HL-60/S4 treated with retinoic acid at 250 ng/mL for 4 days and 3 days (cell line): ENCODE results near the gene IDH3A.

Experiments
- in situ Hi-C: fragments of 300-500 bp; cut with MboI; formaldehyde crosslinking; loops from 2 replicates; pipeline ENCODE4 v1.7.0; 2022; ENCODE audit warnings: low sequenced_read_pairs

Gene IDH3A

GRCh38 chr15:78149068-78149804, at the start of gene IDH3A:
Gene IDH3A, plus strand, starts transcription at chr15:78149362. Its CDS starts 42 bp downstream, at chr15:78149404.
- in situ Hi-C loops: no loop called here

GRCh38 chr15:78100886-78101285, 48.3 kb upstream of the IDH3A start:
- in situ Hi-C loops: no loop called here

- in situ Hi-C loops: no loop called here
Observed at GRCh38 chr15:78101423-78102105, 47.6 kb upstream of the IDH3A start.

GRCh38 chr15:78102211-78102610, 47.0 kb upstream of the IDH3A start:
- in situ Hi-C loops: no loop called here

GRCh38 chr15:78102741-78103140, 46.4 kb upstream of the IDH3A start:
- in situ Hi-C loops: no loop called here

- in situ Hi-C loops: no loop called here
Observed at GRCh38 chr15:78103406-78104118, 45.6 kb upstream of the IDH3A start.

GRCh38 chr15:78104119-78104479, 45.1 kb upstream of the IDH3A start:
- in situ Hi-C loops: no loop called here

GRCh38 chr15:78104566-78105475, 44.3 kb upstream of the IDH3A start:
- in situ Hi-C loops: no loop called here

- in situ Hi-C loops: no loop called here
Observed at GRCh38 chr15:78105476-78106241, 43.5 kb upstream of the IDH3A start.

- in situ Hi-C loops: no loop called here
Observed at GRCh38 chr15:78107471-78107870, 41.7 kb upstream of the IDH3A start.

- in situ Hi-C loops: no loop called here
Observed at GRCh38 chr15:78108300-78109084, 40.7 kb upstream of the IDH3A start.

- in situ Hi-C loops: no loop called here
Observed at GRCh38 chr15:78109156-78109555, 40.0 kb upstream of the IDH3A start.

GRCh38 chr15:78110096-78110495, 39.1 kb upstream of the IDH3A start:
- in situ Hi-C loops: loop anchor here (5.0 kb wide), 1 partner anchor 132 kb away; no protein-coding TSS in a partner anchor

GRCh38 chr15:78110916-78111475, 38.2 kb upstream of the IDH3A start:
- in situ Hi-C loops: loop anchor here (5.0 kb wide), 1 partner anchor 131 kb away; no protein-coding TSS in a partner anchor

GRCh38 chr15:78111788-78112187, 37.4 kb upstream of the IDH3A start:
- in situ Hi-C loops: loop anchor here (5.0 kb wide), 1 partner anchor 131 kb away; no protein-coding TSS in a partner anchor

- in situ Hi-C loops: loop anchor here (5.0 kb wide), 1 partner anchor 130 kb away; no protein-coding TSS in a partner anchor
Observed at GRCh38 chr15:78112551-78112950, 36.6 kb upstream of the IDH3A start.

GRCh38 chr15:78120523-78120922, 28.6 kb upstream of the IDH3A start:
- in situ Hi-C loops: no loop called here

- in situ Hi-C loops: no loop called here
Observed at GRCh38 chr15:78125267-78125666, 23.9 kb upstream of the IDH3A start.

GRCh38 chr15:78127882-78128281, 21.3 kb upstream of the IDH3A start:
- in situ Hi-C loops: no loop called here
